ENCODE measurements around the gene TMSB4X.
A peak's percentile ranks its signal among the peaks of the same experiment; 100 is the strongest.

TMSB4X gene

GRCh38 chrX:12965131-12965940, 9.6 kb upstream of the TMSB4X start:
- no peaks in the 10 kb centered on the region for H3K9me3 ChIP-seq (ENCODE audit: control insufficient read depth in 5 of 5, low read length in 5 of 5)
- H3K9ac ChIP-seq (ENCODE audit: low read length in 5 of 5): no peak overlapping the region
- no peaks in the 10 kb centered on the region for H3K36me3 ChIP-seq (ENCODE audit: control insufficient read depth in 5 of 5, insufficient read depth in 5 of 5, low read length in 5 of 5)
- H3K27me3 ChIP-seq (ENCODE audit: control insufficient read depth in 5 of 5, insufficient read depth in 4 of 5, low read length in 5 of 5): peaks cover 0 to 9% (median 0%) of the 10 kb centered on the region in 5 donors
- peaks cover 2 to 9% (median 4%) of the 10 kb centered on the region in 5 donors for H3K4me1 ChIP-seq (ENCODE audit: control insufficient read depth in 5 of 5, insufficient read depth in 5 of 5, low read length in 5 of 5)
- H3K4me3 ChIP-seq (ENCODE audit: low read depth in 1 of 5, low read length in 5 of 5): no peak overlapping the region
- no peak overlapping the region for H3K27ac ChIP-seq (ENCODE audit: low read depth, low read length)

- H3K36me3 ChIP-seq (ENCODE audit: control insufficient read depth in 5 of 5, insufficient read depth in 5 of 5, low read length in 5 of 5): no peaks in the 10 kb centered on the region
- H3K9ac ChIP-seq (ENCODE audit: low read length in 5 of 5): no peak overlapping the region
- H3K27ac ChIP-seq (ENCODE audit: low read depth, low read length): no peak overlapping the region
- H3K27me3 ChIP-seq (ENCODE audit: control insufficient read depth in 5 of 5, insufficient read depth in 4 of 5, low read length in 5 of 5): peaks cover 0 to 9% (median 0%) of the 10 kb centered on the region in 5 donors
- H3K4me3 ChIP-seq (ENCODE audit: low read depth in 1 of 5, low read length in 5 of 5): no peak overlapping the region
- H3K4me1 ChIP-seq (ENCODE audit: control insufficient read depth in 5 of 5, insufficient read depth in 5 of 5, low read length in 5 of 5): peaks cover 2 to 17% (median 8%) of the 10 kb centered on the region in 5 donors
- no peaks in the 10 kb centered on the region for H3K9me3 ChIP-seq (ENCODE audit: control insufficient read depth in 5 of 5, low read length in 5 of 5)
These were observed 8.8 kb upstream of the TMSB4X start for GRCh38 chrX:12966151-12966550.

- Histone ChIP-seq H3K27ac (ENCODE audit: low read depth, low read length) (no peak overlapping the region), H3K4me1 (ENCODE audit: control insufficient read depth in 5 of 5, insufficient read depth in 5 of 5, low read length in 5 of 5) (peaks cover 0 to 23% (median 11%) of the 10 kb centered on the region in 5 donors), H3K36me3 (ENCODE audit: control insufficient read depth in 5 of 5, insufficient read depth in 5 of 5, low read length in 5 of 5) (no peaks in the 10 kb centered on the region), H3K9me3 (ENCODE audit: control insufficient read depth in 5 of 5, low read length in 5 of 5) (no peaks in the 10 kb centered on the region), H3K4me3 (ENCODE audit: low read depth in 1 of 5, low read length in 5 of 5) (no peak overlapping the region), H3K27me3 (ENCODE audit: control insufficient read depth in 5 of 5, insufficient read depth in 4 of 5, low read length in 5 of 5) (peaks cover 0 to 7% (median 0%) of the 10 kb centered on the region in 5 donors), H3K9ac (ENCODE audit: low read length in 5 of 5) (no peak overlapping the region)
These were observed 7.0 kb upstream of the TMSB4X start for GRCh38 chrX:12967711-12968465.

GRCh38 chrX:12970691-12971202, 4.2 kb upstream of the TMSB4X start:
- peak overlapping the region; percentile 64 for H3K27ac ChIP-seq (ENCODE audit: low read depth, low read length)
- peaks cover 0 to 3% (median 0%) of the 10 kb centered on the region in 5 donors for H3K9me3 ChIP-seq (ENCODE audit: control insufficient read depth in 5 of 5, low read length in 5 of 5)
- peaks cover 4 to 44% (median 13%) of the 10 kb centered on the region in 5 donors for H3K4me1 ChIP-seq (ENCODE audit: control insufficient read depth in 5 of 5, insufficient read depth in 5 of 5, low read length in 5 of 5)
- H3K36me3 ChIP-seq (ENCODE audit: control insufficient read depth in 5 of 5, insufficient read depth in 5 of 5, low read length in 5 of 5): no peaks in the 10 kb centered on the region
- peak overlapping the region in 1 of 5 donors; percentile 18 for H3K4me3 ChIP-seq (ENCODE audit: low read depth in 1 of 5, low read length in 5 of 5)
- H3K27me3 ChIP-seq (ENCODE audit: control insufficient read depth in 5 of 5, insufficient read depth in 4 of 5, low read length in 5 of 5): peaks cover 0 to 9% (median 3%) of the 10 kb centered on the region in 5 donors
- peak overlapping the region in 2 of 5 donors; percentile 41 to 53 for H3K9ac ChIP-seq (ENCODE audit: low read length in 5 of 5)

GRCh38 chrX:12971282-12972003, 3.5 kb upstream of the TMSB4X start:
- Histone ChIP-seq H3K36me3 (ENCODE audit: control insufficient read depth in 5 of 5, insufficient read depth in 5 of 5, low read length in 5 of 5) (no peaks in the 10 kb centered on the region), H3K4me1 (ENCODE audit: control insufficient read depth in 5 of 5, insufficient read depth in 5 of 5, low read length in 5 of 5) (peaks cover 4 to 44% (median 13%) of the 10 kb centered on the region in 5 donors), H3K27ac (ENCODE audit: low read depth, low read length) (peak overlapping the region; percentile 64), H3K9ac (ENCODE audit: low read length in 5 of 5) (peak overlapping the region in 2 of 5 donors; percentile 5 to 41), H3K9me3 (ENCODE audit: control insufficient read depth in 5 of 5, low read length in 5 of 5) (peaks cover 0 to 3% (median 0%) of the 10 kb centered on the region in 5 donors), H3K4me3 (ENCODE audit: low read depth in 1 of 5, low read length in 5 of 5) (peak overlapping the region in 1 of 5 donors; percentile 19), H3K27me3 (ENCODE audit: control insufficient read depth in 5 of 5, insufficient read depth in 4 of 5, low read length in 5 of 5) (peaks cover 0 to 8% (median 3%) of the 10 kb centered on the region in 5 donors)

GRCh38 chrX:12972243-12972642, 2.7 kb upstream of the TMSB4X start:
- no peak overlapping the region for H3K9ac ChIP-seq (ENCODE audit: low read length in 5 of 5)
- H3K27me3 ChIP-seq (ENCODE audit: control insufficient read depth in 5 of 5, insufficient read depth in 4 of 5, low read length in 5 of 5): peaks cover 0 to 6% (median 3%) of the 10 kb centered on the region in 5 donors
- peaks cover 4 to 44% (median 13%) of the 10 kb centered on the region in 5 donors for H3K4me1 ChIP-seq (ENCODE audit: control insufficient read depth in 5 of 5, insufficient read depth in 5 of 5, low read length in 5 of 5)
- H3K36me3 ChIP-seq (ENCODE audit: control insufficient read depth in 5 of 5, insufficient read depth in 5 of 5, low read length in 5 of 5): peaks cover 0 to 2% (median 0%) of the 10 kb centered on the region in 5 donors
- peak overlapping the region in 2 of 5 donors; percentile 16 to 22 for H3K4me3 ChIP-seq (ENCODE audit: low read depth in 1 of 5, low read length in 5 of 5)
- peak overlapping the region; percentile 64 for H3K27ac ChIP-seq (ENCODE audit: low read depth, low read length)
- H3K9me3 ChIP-seq (ENCODE audit: control insufficient read depth in 5 of 5, low read length in 5 of 5): peaks cover 0 to 3% (median 0%) of the 10 kb centered on the region in 5 donors

- Histone ChIP-seq H3K36me3 (ENCODE audit: control insufficient read depth in 5 of 5, insufficient read depth in 5 of 5, low read length in 5 of 5) (peaks cover 0 to 5% (median 0%) of the 10 kb centered on the region in 5 donors), H3K9me3 (ENCODE audit: control insufficient read depth in 5 of 5, low read length in 5 of 5) (peaks cover 0 to 3% (median 0%) of the 10 kb centered on the region in 5 donors), H3K9ac (ENCODE audit: low read length in 5 of 5) (no peak overlapping the region), H3K4me1 (ENCODE audit: control insufficient read depth in 5 of 5, insufficient read depth in 5 of 5, low read length in 5 of 5) (peaks cover 4 to 46% (median 13%) of the 10 kb centered on the region in 5 donors), H3K27me3 (ENCODE audit: control insufficient read depth in 5 of 5, insufficient read depth in 4 of 5, low read length in 5 of 5) (peaks cover 0 to 3% (median 3%) of the 10 kb centered on the region in 5 donors), H3K27ac (ENCODE audit: low read depth, low read length) (peak overlapping the region; percentile 87), H3K4me3 (ENCODE audit: low read depth in 1 of 5, low read length in 5 of 5) (peak overlapping the region; percentile 37 to 94 (median 92))
These were observed 1.9 kb upstream of the TMSB4X start for GRCh38 chrX:12972878-12973560.

GRCh38 chrX:12973561-12974304, 1.2 kb upstream of the TMSB4X start:
- H3K9ac ChIP-seq (ENCODE audit: low read length in 5 of 5): peak overlapping the region in 4 of 5 donors; percentile 66 to 93 (median 87)
- peak overlapping the region; percentile 87 for H3K27ac ChIP-seq (ENCODE audit: low read depth, low read length)
- H3K27me3 ChIP-seq (ENCODE audit: control insufficient read depth in 5 of 5, insufficient read depth in 4 of 5, low read length in 5 of 5): peaks cover 0 to 3% (median 2%) of the 10 kb centered on the region in 5 donors
- peak overlapping the region; percentile 83 to 94 (median 92) for H3K4me3 ChIP-seq (ENCODE audit: low read depth in 1 of 5, low read length in 5 of 5)
- peaks cover 7 to 52% (median 13%) of the 10 kb centered on the region in 5 donors for H3K4me1 ChIP-seq (ENCODE audit: control insufficient read depth in 5 of 5, insufficient read depth in 5 of 5, low read length in 5 of 5)
- H3K36me3 ChIP-seq (ENCODE audit: control insufficient read depth in 5 of 5, insufficient read depth in 5 of 5, low read length in 5 of 5): peaks cover 0 to 5% (median 0%) of the 10 kb centered on the region in 5 donors
- peaks cover 0 to 3% (median 0%) of the 10 kb centered on the region in 5 donors for H3K9me3 ChIP-seq (ENCODE audit: control insufficient read depth in 5 of 5, low read length in 5 of 5)
